Iris pigment epithelial cell (primary cell): Measurements from ENCODE around the gene CAPN11.

Source experiments
- DNase-seq: peaks from one replicate; pipeline ENCODE4 v3.0.0-alpha.2; 2011; ENCODE audit warnings: low read depth

The CAPN11 gene

GRCh38 chr6:44158770-44159228 lies at the start of gene CAPN11:
CAPN11 (plus strand) TSS chr6:44158820; CDS start chr6:44158849, 29 bp downstream.
- DNase-seq, result no peak

GRCh38 chr6:44109212-44109611 lies 49.4 kb upstream of the CAPN11 start:
- no peak for DNase-seq

- no peak for DNase-seq
Measured at GRCh38 chr6:44110005-44110676, 48.5 kb upstream of the CAPN11 start.

GRCh38 chr6:44110966-44111365 lies 47.7 kb upstream of the CAPN11 start:
- no peak for DNase-seq

GRCh38 chr6:44111434-44112417 lies 46.9 kb upstream of the CAPN11 start:
- no peak for DNase-seq

- DNase-seq, result no peak
Measured at GRCh38 chr6:44113414-44113813, 45.2 kb upstream of the CAPN11 start.

GRCh38 chr6:44115866-44116265 lies 42.8 kb upstream of the CAPN11 start:
- peak; percentile 76 for DNase-seq

- DNase-seq, result peak; percentile 95
Measured at GRCh38 chr6:44116641-44117382, 41.8 kb upstream of the CAPN11 start.

- DNase-seq, result peak; percentile 46
Measured at GRCh38 chr6:44117397-44118128, 41.1 kb upstream of the CAPN11 start.

- DNase-seq, result peak; percentile 53
Measured at GRCh38 chr6:44119704-44120262, 38.8 kb upstream of the CAPN11 start.

- DNase-seq, result no peak
Measured at GRCh38 chr6:44120692-44121443, 37.8 kb upstream of the CAPN11 start.

GRCh38 chr6:44122801-44123200 lies 35.8 kb upstream of the CAPN11 start:
- DNase-seq, result peak; percentile 60

GRCh38 chr6:44123544-44123943 lies 35.1 kb upstream of the CAPN11 start:
- no peak for DNase-seq

GRCh38 chr6:44126320-44127149 lies 32.1 kb upstream of the CAPN11 start:
- DNase-seq, result peak; percentile 93

GRCh38 chr6:44127186-44128019 lies 31.2 kb upstream of the CAPN11 start, which contains the start of the genes MRPL14 and TMEM63B:
MRPL14 (minus strand) TSS chr6:44127452; CDS start chr6:44116611, 10,841 bp downstream.
TMEM63B (plus strand) TSS chr6:44127554; CDS start chr6:44134585, 7,031 bp downstream.
- peak; percentile 86 for DNase-seq

- peak; percentile 48 for DNase-seq
Measured at GRCh38 chr6:44128020-44128917, 30.4 kb upstream of the CAPN11 start.

- DNase-seq, result no peak
Measured at GRCh38 chr6:44129841-44130322, 28.7 kb upstream of the CAPN11 start.
